NB4 (cell line): ENCODE results near the gene STAP2.

Source experiments
- MYC ChIP-seq: IDR thresholded peaks from 2 replicates; pipeline ENCODE4 v1.6.1; 2011; ENCODE audit warnings: low read depth, low read length
- POLR2A ChIP-seq: IDR thresholded peaks from 2 replicates; pipeline ENCODE4 v1.6.1; 2011; ENCODE audit warnings: mild to moderate bottlenecking; ENCODE audit not compliant: insufficient read length; ENCODE audit errors: extremely low read depth
- TF ChIP-seq, protein P1 (sequence below): IDR thresholded peaks from one replicate; pipeline ENCODE4 v1.5.1; 2012; ENCODE audit warnings: low read depth, low read length

DNA sequence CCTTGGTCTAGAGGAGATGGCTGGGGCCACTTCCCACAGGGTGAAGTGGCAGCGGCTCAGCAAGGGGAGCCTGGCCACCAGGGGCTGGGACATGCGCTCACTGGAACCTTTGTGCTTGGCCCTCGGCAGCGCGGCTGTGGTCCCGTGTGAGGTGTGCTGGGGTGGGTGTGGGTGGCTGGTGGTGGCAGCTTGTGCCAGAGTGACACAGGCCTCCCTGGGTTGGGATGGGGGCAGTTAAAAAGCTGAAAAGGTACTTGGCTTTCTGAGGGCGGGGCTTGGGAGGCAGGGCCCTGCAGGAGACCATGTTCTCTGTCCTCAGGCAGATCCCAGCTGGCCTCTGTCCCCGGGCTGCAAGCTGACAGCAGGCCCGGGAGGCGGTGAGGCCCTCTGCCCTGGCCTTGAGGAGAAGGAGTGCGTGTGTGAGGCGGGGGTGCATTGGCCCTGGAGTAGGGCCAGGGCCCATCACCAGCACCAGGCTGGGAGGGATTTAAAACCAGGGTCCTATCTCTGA lies 22.1 kb upstream of the STAP2 start:
- TF ChIP-seq, protein P1, sequence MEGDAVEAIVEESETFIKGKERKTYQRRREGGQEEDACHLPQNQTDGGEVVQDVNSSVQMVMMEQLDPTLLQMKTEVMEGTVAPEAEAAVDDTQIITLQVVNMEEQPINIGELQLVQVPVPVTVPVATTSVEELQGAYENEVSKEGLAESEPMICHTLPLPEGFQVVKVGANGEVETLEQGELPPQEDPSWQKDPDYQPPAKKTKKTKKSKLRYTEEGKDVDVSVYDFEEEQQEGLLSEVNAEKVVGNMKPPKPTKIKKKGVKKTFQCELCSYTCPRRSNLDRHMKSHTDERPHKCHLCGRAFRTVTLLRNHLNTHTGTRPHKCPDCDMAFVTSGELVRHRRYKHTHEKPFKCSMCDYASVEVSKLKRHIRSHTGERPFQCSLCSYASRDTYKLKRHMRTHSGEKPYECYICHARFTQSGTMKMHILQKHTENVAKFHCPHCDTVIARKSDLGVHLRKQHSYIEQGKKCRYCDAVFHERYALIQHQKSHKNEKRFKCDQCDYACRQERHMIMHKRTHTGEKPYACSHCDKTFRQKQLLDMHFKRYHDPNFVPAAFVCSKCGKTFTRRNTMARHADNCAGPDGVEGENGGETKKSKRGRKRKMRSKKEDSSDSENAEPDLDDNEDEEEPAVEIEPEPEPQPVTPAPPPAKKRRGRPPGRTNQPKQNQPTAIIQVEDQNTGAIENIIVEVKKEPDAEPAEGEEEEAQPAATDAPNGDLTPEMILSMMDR = no peak
- TF ChIP-seq POLR2A (no peak), MYC (no peak)
